IPS DF 6.9 (cell line): ENCODE data around the gene BMP8B.

Source experiments
- DNase-seq: peaks from one replicate; pipeline ENCODE4 v3.0.0-alpha.2; 2013; ENCODE audit warnings: low read depth, low spot score
- H3K27ac ChIP-seq: one replicate; pipeline ENCODE4 v1.5.1; 2013; ENCODE audit warnings: low read length, control low read depth
- H3K27me3 ChIP-seq: 2 replicates; pipeline ENCODE4 v1.6.1; 2013; ENCODE audit warnings: mild to moderate bottlenecking, low read length; ENCODE audit not compliant: control insufficient read depth, insufficient read depth
- H3K36me3 ChIP-seq: 2 replicates; pipeline ENCODE4 v1.6.1; 2013; ENCODE audit warnings: low read length; ENCODE audit not compliant: control insufficient read depth, insufficient read depth
- H3K4me1 ChIP-seq: 2 replicates; pipeline ENCODE4 v1.6.1; 2013; ENCODE audit warnings: low read length; ENCODE audit not compliant: control insufficient read depth, insufficient read depth
- H3K4me3 ChIP-seq: 2 replicates; pipeline ENCODE4 v1.5.1; 2013; ENCODE audit warnings: mild to moderate bottlenecking, low read length
- H3K9me3 ChIP-seq: 2 replicates; pipeline ENCODE4 v1.6.1; 2013; ENCODE audit warnings: low read length, inconsistent platforms; ENCODE audit not compliant: control insufficient read depth, insufficient read depth
- WGBS: extraction: QIAGEN DNeasy Blood & Tissue Kit; methylation state at CpG from one replicate; pipeline ENCODE4 v1.1.7; 2013; ENCODE audit warnings: mixed read lengths, missing lambda C conversion rate; ENCODE audit not compliant: insufficient read length, insufficient coverage; 5-methylcytosine and 5-hydroxymethylcytosine counted together

The BMP8B gene

GRCh38 chr1:39726600-39726999 lies 62.1 kb downstream of the BMP8B start:
- no peaks in the 10 kb centered on the region for H3K36me3 ChIP-seq
- no CpG with 5 or more reads among the region's 3 CpGs for WGBS
- peaks cover 15% of the 10 kb centered on the region for H3K27me3 ChIP-seq
- H3K4me1 ChIP-seq: no peaks in the 10 kb centered on the region
- no peak overlapping the region for H3K27ac ChIP-seq
- H3K4me3 ChIP-seq: no peak overlapping the region
- H3K9me3 ChIP-seq: no peaks in the 10 kb centered on the region
- DNase-seq: no peak

DNA sequence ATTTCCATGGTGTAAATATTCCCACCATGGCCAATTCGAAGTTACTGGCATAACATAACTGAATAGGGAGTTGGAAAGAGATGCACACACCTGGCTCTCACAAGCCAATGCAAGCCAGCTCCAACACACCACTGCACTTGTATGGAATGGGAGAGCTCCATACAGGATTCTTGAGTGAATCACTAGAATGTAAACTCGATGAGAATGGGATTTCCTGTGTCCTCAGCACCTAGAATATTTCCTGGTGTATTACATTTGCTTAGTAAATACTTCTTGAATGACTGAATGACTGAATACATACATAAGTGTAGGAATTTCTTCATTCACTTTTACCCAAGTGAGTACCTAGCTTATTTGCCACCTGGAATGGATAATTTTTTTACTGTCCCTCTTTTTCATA lies 66.2 kb downstream of the BMP8B start:
- Histone ChIP-seq H3K4me1 (no peaks in the 10 kb centered on the region), H3K36me3 (no peaks in the 10 kb centered on the region), H3K9me3 (no peaks in the 10 kb centered on the region), H3K27me3 (peaks cover 19% of the 10 kb centered on the region; the same call in 1 of the 2 replicates), H3K4me3 (no peak overlapping the region), H3K27ac (no peak overlapping the region)
- DNase-seq: no peak
- WGBS: no CpG with 5 or more reads among the region's 2 CpGs

GRCh38 chr1:39721664-39722063 lies 67.0 kb downstream of the BMP8B start:
- H3K9me3 ChIP-seq: no peaks in the 10 kb centered on the region
- DNase-seq: no peak
- H3K36me3 ChIP-seq: no peaks in the 10 kb centered on the region
- no peak overlapping the region for H3K4me3 ChIP-seq
- no peak overlapping the region for H3K27ac ChIP-seq
- peaks cover 26% of the 10 kb centered on the region for H3K27me3 ChIP-seq
- H3K4me1 ChIP-seq: no peaks in the 10 kb centered on the region

GRCh38 chr1:39720094-39720999 lies 68.3 kb downstream of the BMP8B start:
- Histone ChIP-seq H3K9me3 (no peaks in the 10 kb centered on the region), H3K27me3 (peaks cover 30% of the 10 kb centered on the region), H3K4me3 (no peak overlapping the region), H3K4me1 (no peaks in the 10 kb centered on the region), H3K27ac (no peak overlapping the region), H3K36me3 (no peaks in the 10 kb centered on the region)
- DNase-seq: no peak
- no CpG with 5 or more reads among the region's 7 CpGs for WGBS

DNA sequence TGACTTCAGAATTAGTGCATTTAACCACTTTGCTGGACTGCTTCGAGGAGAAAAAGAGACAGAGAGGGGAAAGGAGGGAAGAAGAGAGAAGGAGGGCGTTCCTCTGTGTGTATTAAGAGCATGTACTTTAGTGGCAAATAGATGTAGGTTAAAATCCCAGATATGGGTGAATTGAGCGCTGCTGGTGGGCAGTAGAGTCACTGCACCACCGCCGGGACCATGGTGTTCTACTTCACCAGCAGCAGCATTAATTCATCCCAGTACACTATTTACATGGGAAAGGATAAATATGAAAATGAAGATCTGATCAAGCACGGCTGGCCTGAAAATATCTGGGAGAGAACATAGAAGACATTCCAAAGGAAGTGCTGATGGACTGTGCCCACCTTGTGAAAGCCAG lies 70.9 kb downstream of the BMP8B start:
- Histone ChIP-seq H3K9me3 (peaks cover 1% of the 10 kb centered on the region), H3K27me3 (peaks cover 47% of the 10 kb centered on the region), H3K4me1 (no peaks in the 10 kb centered on the region), H3K27ac (no peak overlapping the region), H3K4me3 (no peak overlapping the region), H3K36me3 (no peaks in the 10 kb centered on the region)
- no peak for DNase-seq
- no CpG with 5 or more reads among the region's 6 CpGs for whole genome bisulfite sequencing

DNA sequence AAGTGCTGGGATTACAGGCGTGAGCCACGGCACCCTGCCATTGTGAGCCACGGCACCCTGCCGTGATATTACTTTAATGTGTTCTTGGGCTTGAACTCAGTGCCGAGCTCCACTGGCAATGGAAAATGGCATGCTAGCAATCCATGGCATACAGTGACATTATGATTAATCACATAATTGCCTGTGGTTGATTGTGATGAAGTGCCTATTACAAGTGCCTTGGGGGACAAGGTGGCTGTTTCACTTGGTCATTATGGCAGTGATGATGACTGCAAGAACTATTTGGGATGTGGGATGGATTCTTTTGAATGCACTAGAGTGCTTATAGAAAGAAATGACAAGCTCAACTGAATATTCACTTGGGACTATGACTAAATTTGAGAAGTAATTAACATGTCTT lies 75.1 kb downstream of the BMP8B start:
- no peak overlapping the region for H3K27ac ChIP-seq
- no peak overlapping the region for H3K4me3 ChIP-seq
- H3K4me1 ChIP-seq: no peaks in the 10 kb centered on the region
- no peak for DNase-seq
- no CpG with 5 or more reads among the region's 5 CpGs for WGBS
- peaks cover 1% of the 10 kb centered on the region for H3K9me3 ChIP-seq
- no peaks in the 10 kb centered on the region for H3K36me3 ChIP-seq
- H3K27me3 ChIP-seq: peaks cover 77% of the 10 kb centered on the region

DNA sequence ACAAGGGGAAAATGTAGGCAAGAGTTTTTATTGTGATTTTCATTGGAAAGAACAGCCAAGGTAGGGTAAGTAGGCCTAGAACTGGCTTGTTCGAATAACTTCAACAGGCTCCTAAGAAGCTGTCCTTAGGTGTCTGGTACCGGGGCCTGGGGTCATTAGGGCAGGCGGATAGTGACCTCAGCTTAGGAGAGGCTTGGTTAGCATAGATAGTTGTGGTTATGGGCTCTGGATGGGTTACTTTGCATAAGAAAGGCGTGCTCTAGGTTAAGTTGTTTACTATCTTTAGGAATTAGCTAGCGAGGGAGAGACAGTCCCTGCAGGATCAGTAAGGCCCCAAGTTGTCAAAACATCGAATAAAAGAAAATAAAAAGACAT lies 76.7 kb downstream of the BMP8B start:
- Histone ChIP-seq H3K4me1 (no peaks in the 10 kb centered on the region), H3K9me3 (peaks cover 1% of the 10 kb centered on the region), H3K27me3 (peaks cover 75% of the 10 kb centered on the region), H3K36me3 (no peaks in the 10 kb centered on the region), H3K27ac (no peak overlapping the region), H3K4me3 (no peak overlapping the region)
- DNase-seq: no peak
- no CpG with 5 or more reads among the region's 6 CpGs for WGBS

DNA sequence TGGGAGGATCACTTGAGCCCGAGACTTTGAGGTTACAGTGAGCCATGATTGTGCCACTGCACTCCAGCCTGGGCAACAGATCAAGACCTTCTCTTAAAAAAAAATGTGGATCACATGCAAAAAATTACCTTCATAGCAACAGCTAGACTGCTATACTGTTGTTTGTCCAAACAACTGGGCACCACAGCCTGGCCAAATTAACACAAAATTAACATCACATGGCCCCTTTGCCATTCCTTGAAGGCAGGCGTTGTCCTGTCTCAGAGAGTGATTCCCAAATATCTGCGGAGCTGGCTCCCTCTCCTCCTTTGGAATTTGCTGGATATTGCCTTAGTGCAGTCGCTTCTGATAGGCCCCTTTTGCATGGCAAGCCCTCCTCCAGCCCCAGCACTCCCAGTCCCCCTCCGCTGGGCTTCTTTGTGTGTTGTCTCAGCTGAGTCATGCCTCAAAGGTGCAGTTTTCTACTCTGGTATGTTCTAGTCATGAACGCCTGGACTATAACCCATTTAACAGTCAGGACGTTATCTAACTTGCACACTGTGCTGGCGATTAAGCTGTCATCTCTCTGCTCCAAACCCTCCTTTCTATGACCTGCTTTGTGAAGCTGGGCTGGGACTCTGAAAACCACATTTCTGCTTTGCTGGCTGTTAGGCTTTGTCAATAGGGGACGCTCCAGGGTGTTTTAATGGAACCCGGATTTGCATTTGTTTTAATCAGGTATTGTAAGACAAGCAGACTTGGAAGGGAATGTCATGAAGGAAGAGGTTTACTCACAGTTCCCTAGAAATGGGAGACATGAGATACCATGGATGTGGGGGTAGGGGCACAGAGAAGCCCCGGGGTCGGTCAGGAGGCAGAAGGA lies 77.3 kb downstream of the BMP8B start:
- H3K4me1 ChIP-seq: no peaks in the 10 kb centered on the region
- no CpG with 5 or more reads among the region's 12 CpGs for WGBS
- H3K4me3 ChIP-seq: no peak overlapping the region
- H3K27ac ChIP-seq: no peak overlapping the region
- H3K9me3 ChIP-seq: peaks cover 1% of the 10 kb centered on the region
- DNase-seq: no peak
- peaks cover 77% of the 10 kb centered on the region for H3K27me3 ChIP-seq
- H3K36me3 ChIP-seq: no peaks in the 10 kb centered on the region

DNA sequence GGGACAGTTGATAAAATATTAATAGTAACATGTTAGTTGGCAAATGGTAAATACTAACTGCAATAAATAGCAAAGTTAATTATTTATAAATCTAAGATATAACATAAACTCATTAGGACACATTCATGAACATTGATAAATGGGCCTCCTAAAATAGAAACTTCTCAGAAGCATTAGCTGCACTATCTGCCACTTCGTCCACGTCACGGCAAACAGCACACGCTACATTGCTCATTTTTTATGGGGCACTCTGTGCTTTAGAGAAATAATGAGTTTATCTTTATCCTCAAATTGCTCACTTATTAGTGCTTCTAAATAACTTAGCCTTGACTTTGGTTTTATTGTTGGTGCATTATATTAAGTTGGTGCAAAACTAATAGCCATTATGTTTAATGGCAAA lies 81.2 kb downstream of the BMP8B start:
- Histone ChIP-seq H3K27me3 (peaks cover 56% of the 10 kb centered on the region), H3K9me3 (no peaks in the 10 kb centered on the region), H3K27ac (no peak overlapping the region), H3K4me1 (no peaks in the 10 kb centered on the region), H3K36me3 (no peaks in the 10 kb centered on the region), H3K4me3 (no peak overlapping the region)
- DNase-seq: no peak
- WGBS: no CpG with 5 or more reads among the region's 4 CpGs
